Prostate gland (tissue), 2 donors: ENCODE results near the gene LPIN3. TPM values are rescaled to one million over a fixed set of nuclear protein-coding genes. Genes with fewer than 3 reads are reported as not detected.

ENCODE experiments used
- DNase-seq: peaks from one replicate; pipeline ENCODE4 v3.0.0-alpha.2; 2019; ENCODE audit warnings: low spot score
- H3K27ac ChIP-seq, 2 donors: fragments of 200-600 bp; sonication (generic); 2 replicates each; pipeline ENCODE4 v1.5.1; 2017 to 2019
- H3K27me3 ChIP-seq: fragments of 200-600 bp; sonication (generic); replicated peaks from 2 replicates; pipeline ENCODE4 v1.5.1; 2019; ENCODE audit not compliant: insufficient read depth
- H3K36me3 ChIP-seq, 2 donors: fragments of 200-600 bp; sonication (generic); 1 replicate in 1 of 2; 2 replicates in 1 of 2; pipeline versions ENCODE4 v1.5.1 to v1.8.1; 2017 to 2019
- H3K4me1 ChIP-seq: fragments of 200-600 bp; sonication (generic); replicated peaks from 2 replicates; pipeline ENCODE4 v1.5.1; 2019
- H3K4me3 ChIP-seq, 2 donors: fragments of 200-600 bp; sonication (generic); 2 replicates each; pipeline ENCODE4 v1.5.1; 2017 to 2019
- H3K9me3 ChIP-seq: fragments of 200-600 bp; sonication (generic); 2 replicates; pipeline ENCODE4 v1.5.1; 2017
- POLR2A ChIP-seq: fragments of 450-650 bp; IDR thresholded peaks from one replicate; pipeline ENCODE4 v1.6.1; 2016; ENCODE audit warnings: antibody characterized with exemption, mild to moderate bottlenecking
- POLR2AphosphoS5 ChIP-seq: sonication (generic); formaldehyde crosslinking; IDR thresholded peaks from one replicate; pipeline ENCODE4 v1.6.1; 2017; ENCODE audit warnings: antibody characterized with exemption
- WGBS: methylation state at CpG from one replicate; pipeline ENCODE4 v1.1.5; 2018; 5-methylcytosine and 5-hydroxymethylcytosine counted together
- intact Hi-C: fragments of 100-400 bp; cut with DNase I; formaldehyde crosslinking; loops from one replicate; pipeline ENCODE4 v1.14.2; 2022
- total RNA-seq, 2 donors: library from RNA; depleted of rRNA; stranded (reverse); fragments of >200 nt; gene quantifications; one replicate each; pipeline ENCODE4 v1.1.0, GENCODE V29; 2016
- TF ChIP-seq, protein P1 (sequence below), 4 experiments: fragments of 200-600 bp in 2 of 4; fragments of 450-650 bp in 2 of 4; sonication (generic) in 2 of 4; IDR thresholded peaks; 1 replicate in 3 of 4; 2 replicates in 1 of 4; pipeline ENCODE4 v1.5.1; 2016 to 2019; ENCODE audit warnings: antibody characterized with exemption in 4 of 4, mild to moderate bottlenecking in 2 of 4, moderate library complexity in 2 of 4

The LPIN3 gene
- total RNA-seq, 2 donors from 2014 or later = 16.2 to 30.4 TPM

DNA sequence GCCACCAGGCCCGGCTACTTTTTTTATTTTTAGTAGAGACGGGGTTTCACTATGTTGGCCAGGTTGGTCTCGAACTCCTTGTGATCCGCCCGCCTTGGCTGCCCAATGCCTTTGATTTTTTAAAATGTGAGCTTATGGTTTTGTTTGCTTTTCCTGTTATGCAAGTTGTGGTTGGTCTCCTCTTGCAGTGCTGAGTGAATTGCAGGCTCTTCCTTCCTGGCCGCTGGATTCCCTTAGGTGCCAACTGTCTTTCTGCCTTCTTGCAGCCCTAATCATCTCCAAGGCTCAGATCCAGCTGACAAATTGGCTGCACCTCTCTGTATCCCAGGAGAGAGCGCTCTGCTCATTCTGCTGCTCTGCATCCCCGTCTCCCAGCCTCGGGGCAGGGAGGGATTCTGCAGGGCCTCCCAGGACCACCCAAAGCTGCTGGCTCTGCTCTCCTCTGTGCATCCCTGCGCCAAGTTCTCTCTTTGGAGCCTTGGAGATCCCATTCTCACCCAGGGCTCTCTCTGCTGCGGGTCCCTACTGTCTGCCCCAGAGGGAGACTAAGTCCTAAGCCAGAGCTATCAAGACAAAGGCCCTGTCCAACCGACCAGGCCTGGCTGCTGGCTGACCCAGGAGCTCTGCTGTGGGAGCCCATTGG is 40.1 kb downstream of the LPIN3 start:
- no peak overlapping the region for H3K27ac ChIP-seq
- intact Hi-C loops = no loop called here
- H3K9me3 ChIP-seq = no peaks in the 10 kb centered on the region
- DNase-seq = no peak
- TF ChIP-seq POLR2A (no peak), POLR2AphosphoS5 (no peak)
- TF ChIP-seq, protein P1, sequence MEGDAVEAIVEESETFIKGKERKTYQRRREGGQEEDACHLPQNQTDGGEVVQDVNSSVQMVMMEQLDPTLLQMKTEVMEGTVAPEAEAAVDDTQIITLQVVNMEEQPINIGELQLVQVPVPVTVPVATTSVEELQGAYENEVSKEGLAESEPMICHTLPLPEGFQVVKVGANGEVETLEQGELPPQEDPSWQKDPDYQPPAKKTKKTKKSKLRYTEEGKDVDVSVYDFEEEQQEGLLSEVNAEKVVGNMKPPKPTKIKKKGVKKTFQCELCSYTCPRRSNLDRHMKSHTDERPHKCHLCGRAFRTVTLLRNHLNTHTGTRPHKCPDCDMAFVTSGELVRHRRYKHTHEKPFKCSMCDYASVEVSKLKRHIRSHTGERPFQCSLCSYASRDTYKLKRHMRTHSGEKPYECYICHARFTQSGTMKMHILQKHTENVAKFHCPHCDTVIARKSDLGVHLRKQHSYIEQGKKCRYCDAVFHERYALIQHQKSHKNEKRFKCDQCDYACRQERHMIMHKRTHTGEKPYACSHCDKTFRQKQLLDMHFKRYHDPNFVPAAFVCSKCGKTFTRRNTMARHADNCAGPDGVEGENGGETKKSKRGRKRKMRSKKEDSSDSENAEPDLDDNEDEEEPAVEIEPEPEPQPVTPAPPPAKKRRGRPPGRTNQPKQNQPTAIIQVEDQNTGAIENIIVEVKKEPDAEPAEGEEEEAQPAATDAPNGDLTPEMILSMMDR (IDR thresholded peaks at IDR 0.05) = no peak
- no peaks in the 10 kb centered on the region for H3K36me3 ChIP-seq
- WGBS = 49% methylated on average over 12 of the region's 12 CpGs
- no peaks in the 10 kb centered on the region for H3K27me3 ChIP-seq
- no peak overlapping the region for H3K4me3 ChIP-seq
- H3K4me1 ChIP-seq = no peaks in the 10 kb centered on the region

DNA sequence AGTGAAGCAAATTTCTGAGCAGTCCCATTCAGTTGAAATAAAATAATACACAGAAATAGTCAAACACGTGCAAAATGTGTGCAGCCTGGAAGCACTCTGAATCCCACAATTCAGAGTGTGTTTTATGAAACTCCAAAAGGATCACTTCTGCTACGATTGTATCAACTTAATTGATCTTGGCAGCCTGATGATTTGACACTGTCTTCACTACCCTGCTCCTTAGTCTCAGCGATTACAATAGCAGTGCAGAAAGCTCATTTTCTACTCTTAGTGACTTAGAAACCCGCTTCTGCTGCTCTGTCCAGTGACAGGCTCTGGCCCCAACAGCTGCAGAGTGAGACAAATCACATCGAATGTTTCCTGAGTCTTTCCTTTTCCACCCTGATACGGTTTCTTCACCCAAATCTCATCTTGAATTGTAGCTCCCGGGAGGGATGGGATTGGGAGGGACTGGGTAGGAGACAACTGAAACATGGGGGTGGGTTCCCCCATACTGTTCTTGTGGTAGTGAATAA is 42.2 kb downstream of the LPIN3 start:
- no peak for TF ChIP-seq POLR2AphosphoS5
- Histone ChIP-seq H3K27me3 (no peaks in the 10 kb centered on the region), H3K9me3 (no peaks in the 10 kb centered on the region), H3K4me1 (no peaks in the 10 kb centered on the region), H3K4me3 (no peak overlapping the region), H3K36me3 (no peaks in the 10 kb centered on the region), H3K27ac (no peak overlapping the region)
- no peak for DNase-seq
- WGBS = 50% methylated on average over 7 of the region's 7 CpGs
- intact Hi-C loops = no loop called here

DNA sequence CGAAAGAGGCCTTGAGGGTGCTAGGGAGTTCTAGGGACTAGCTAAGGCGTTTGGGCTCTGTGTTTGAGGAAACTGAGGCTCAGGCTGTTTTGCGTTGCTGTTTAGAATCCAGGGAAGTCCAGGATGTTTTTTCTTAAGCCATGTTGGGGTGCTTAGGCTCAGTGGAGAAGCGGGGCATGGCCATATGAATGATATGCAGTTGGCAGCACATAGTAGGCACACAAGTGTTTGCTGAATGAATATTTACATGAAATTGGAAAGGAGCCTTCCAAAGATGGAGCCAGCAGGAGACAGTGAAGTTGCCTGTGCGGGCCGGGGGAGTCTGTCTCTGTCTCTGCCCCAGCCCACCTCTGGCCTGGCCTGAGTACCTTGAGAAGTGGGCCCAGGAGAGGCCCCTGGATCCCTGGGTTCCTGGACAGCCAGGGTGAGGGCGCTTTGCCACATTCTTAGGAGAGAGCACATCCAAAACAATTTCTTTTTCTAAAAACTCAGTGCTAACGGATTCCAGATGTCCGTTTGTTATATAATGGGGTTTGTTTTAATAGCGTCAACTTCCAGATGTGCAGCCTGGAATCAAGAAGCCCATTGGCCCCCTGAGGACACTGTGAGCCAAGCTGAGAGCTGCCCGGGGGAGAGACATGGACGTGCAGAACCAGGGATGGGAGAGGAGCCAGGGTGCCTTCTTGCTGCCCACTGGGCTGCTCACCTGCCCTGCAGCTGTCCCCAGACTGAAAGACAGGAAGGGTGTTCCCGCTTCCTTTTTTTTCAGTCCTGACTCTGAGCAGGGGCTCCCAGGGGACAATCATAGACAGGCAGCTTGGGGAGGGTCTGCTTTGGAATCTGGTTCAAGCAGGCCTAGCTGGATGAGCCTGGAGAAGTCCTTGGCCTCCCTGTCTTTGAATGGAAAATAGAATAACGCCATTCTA is 46.1 kb downstream of the LPIN3 start:
- DNase-seq = no peak
- TF ChIP-seq, protein P1 (IDR thresholded peaks at IDR 0.05) = no peak
- no peak for TF ChIP-seq POLR2A
- TF ChIP-seq POLR2AphosphoS5 = no peak

DNA sequence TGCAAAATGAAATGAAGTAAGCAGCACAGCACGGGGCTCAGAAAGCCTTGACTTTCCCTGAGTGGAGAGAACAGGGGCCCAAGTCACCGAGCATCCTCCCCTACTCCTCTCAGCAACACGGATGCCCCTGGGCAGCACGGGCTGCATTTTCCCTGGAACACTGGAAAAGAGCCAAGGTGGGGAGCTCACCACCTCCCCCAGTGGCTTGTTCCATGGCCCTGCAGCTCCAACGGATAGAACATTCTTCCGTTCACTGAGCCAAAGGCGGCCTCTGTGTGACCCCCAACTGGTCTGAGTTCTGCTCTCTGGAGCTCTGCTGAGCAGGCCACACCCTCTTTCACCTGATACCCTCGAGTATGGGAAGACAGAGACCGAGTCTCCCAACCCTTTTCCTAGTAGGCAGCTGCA is 46.8 kb downstream of the LPIN3 start:
- no peaks in the 10 kb centered on the region for H3K27me3 ChIP-seq
- no peaks in the 10 kb centered on the region for H3K9me3 ChIP-seq
- intact Hi-C loops = no loop called here
- H3K4me1 ChIP-seq = no peaks in the 10 kb centered on the region
- H3K36me3 ChIP-seq = no peaks in the 10 kb centered on the region
- TF ChIP-seq POLR2A (no peak), POLR2AphosphoS5 (no peak)
- WGBS = 30% methylated on average over 9 of the region's 9 CpGs
- DNase-seq = no peak
- no peak overlapping the region for H3K4me3 ChIP-seq
- no peak overlapping the region for H3K27ac ChIP-seq

More for the DNA sequence above, 46.1 kb downstream of the LPIN3 start:
- H3K9me3 ChIP-seq = no peaks in the 10 kb centered on the region
- no peaks in the 10 kb centered on the region for H3K27me3 ChIP-seq
- intact Hi-C loops = no loop called here
- no peaks in the 10 kb centered on the region for H3K36me3 ChIP-seq
- 69% methylated on average over 14 of the region's 14 CpGs for WGBS
- H3K4me3 ChIP-seq = no peak overlapping the region
- H3K4me1 ChIP-seq = no peaks in the 10 kb centered on the region
- H3K27ac ChIP-seq = no peak overlapping the region

DNA sequence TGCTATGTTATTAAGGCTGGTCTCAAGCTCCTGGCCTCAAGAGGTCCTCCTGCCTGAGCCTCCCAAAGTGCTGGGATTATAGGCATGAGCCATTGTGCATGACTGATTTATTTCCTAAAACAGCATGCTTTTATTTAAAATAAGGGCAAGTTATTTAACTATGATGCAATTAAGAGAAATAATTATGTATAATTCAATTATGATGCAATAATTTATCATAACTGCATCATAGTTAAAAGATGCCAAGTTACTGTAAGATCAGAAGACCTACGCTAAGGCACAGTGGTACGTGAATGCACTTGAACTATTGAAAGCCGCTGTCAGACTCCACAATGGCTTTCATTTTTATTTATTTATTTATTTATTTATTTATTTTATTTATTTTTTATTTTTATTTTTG is 50.3 kb downstream of the LPIN3 start:
- H3K36me3 ChIP-seq = no peaks in the 10 kb centered on the region
- no peak for DNase-seq
- TF ChIP-seq POLR2A = no peak
- TF ChIP-seq POLR2AphosphoS5 = no peak
- TF ChIP-seq, protein P1 (IDR thresholded peaks at IDR 0.05) = no peak
- H3K9me3 ChIP-seq = no peaks in the 10 kb centered on the region
- no peaks in the 10 kb centered on the region for H3K27me3 ChIP-seq
- WGBS = 98% methylated on average over 3 of the region's 3 CpGs
- H3K4me3 ChIP-seq = no peak overlapping the region
- intact Hi-C loops = no loop called here
- H3K4me1 ChIP-seq = no peaks in the 10 kb centered on the region
- no peak overlapping the region for H3K27ac ChIP-seq
